ENCODE measurements around the gene FADS6.

The FADS6 gene

GRCh38 chr17:74839990-74840852 lies 53.2 kb downstream of the FADS6 start:
- no peak overlapping the region for H3K27ac ChIP-seq
- DNase-seq = no peak
- H3K4me3 ChIP-seq = no peak overlapping the region
- H3K27me3 ChIP-seq = peaks cover 0 to 20% of the 10 kb centered on the region in 2 donors
- no peaks in the 10 kb centered on the region for H3K9me3 ChIP-seq
- H3K4me1 ChIP-seq = peaks cover 0 to 23% (median 16%) of the 10 kb centered on the region in 4 donors
- intact Hi-C loops (cut with DNase I; ENCODE audit: low total_unique reads) = no loop called here
- TF ChIP-seq, protein P1, sequence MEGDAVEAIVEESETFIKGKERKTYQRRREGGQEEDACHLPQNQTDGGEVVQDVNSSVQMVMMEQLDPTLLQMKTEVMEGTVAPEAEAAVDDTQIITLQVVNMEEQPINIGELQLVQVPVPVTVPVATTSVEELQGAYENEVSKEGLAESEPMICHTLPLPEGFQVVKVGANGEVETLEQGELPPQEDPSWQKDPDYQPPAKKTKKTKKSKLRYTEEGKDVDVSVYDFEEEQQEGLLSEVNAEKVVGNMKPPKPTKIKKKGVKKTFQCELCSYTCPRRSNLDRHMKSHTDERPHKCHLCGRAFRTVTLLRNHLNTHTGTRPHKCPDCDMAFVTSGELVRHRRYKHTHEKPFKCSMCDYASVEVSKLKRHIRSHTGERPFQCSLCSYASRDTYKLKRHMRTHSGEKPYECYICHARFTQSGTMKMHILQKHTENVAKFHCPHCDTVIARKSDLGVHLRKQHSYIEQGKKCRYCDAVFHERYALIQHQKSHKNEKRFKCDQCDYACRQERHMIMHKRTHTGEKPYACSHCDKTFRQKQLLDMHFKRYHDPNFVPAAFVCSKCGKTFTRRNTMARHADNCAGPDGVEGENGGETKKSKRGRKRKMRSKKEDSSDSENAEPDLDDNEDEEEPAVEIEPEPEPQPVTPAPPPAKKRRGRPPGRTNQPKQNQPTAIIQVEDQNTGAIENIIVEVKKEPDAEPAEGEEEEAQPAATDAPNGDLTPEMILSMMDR (IDR thresholded peaks at IDR 0.05) = no peak
- peaks cover 0 to 33% (median 20%) of the 10 kb centered on the region in 3 donors for H3K36me3 ChIP-seq

DNA sequence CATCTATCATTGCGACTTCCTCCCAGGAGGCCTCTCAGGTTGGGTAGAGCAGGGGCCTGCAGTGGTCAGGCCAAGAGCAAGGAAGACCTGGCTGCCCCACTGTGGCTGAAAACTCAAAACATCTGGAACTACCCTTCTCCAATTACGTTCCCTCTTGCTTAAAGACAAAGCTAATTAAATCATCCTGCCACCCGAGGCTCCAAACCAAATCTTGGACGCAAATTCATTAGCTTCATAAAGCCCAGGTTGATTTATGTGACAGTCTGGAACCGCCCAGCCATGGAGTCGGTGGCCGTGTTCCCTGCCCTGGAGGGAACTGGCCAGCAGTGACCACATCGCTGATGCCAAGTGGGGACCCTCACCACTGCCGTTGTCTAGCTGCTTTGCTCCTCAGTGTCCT lies 55.2 kb downstream of the FADS6 start:
- intact Hi-C loops (cut with DNase I; ENCODE audit: low total_unique reads) = no loop called here

DNA sequence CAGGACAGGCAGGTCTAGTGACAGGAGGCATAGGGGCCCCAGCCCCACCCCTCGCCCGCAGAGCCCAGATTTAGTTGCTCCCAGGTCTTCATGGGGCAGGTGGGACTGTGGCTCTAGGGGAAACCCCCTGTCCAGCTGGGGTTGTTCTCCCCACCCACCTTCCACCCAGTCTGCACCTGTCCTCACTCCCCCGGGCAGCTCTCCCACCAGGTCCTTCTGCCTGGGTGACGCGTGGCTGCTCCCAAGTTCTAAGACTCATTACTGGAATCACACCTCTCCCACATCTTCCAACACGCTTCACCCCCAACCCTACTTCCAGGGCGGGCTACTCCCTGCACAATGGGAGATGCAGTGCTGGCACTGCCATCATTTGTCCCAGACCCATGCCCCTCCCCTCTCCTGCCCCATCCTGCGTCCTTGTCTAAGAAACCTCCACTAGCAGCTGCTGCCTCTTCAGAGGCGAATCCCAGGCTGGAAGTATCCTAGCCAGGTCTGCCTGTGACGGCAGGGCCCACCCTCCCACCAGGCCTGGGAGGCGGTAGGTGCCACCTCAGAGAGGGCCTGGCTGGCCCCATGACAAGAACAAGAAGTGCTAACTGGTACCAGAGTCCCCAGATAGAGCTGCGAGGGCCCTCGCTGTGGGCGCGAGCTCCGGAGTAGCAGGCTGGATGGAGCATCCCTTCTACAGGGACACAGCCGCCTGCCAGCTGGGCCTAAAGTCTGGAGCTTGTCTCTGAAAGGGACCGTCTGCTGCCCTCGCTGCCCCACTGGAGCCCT lies 56.6 kb downstream of the FADS6 start:
- Histone ChIP-seq H3K27me3 (no peaks in the 10 kb centered on the region), H3K36me3 (peaks cover 0 to 43% (median 20%) of the 10 kb centered on the region in 3 donors), H3K27ac (no peak overlapping the region), H3K4me3 (no peak overlapping the region), H3K4me1 (peaks cover 0 to 8% (median 4%) of the 10 kb centered on the region in 4 donors), H3K9me3 (no peaks in the 10 kb centered on the region)
- intact Hi-C loops (cut with DNase I; ENCODE audit: low total_unique reads) = no loop called here
- TF ChIP-seq, protein P1 (IDR thresholded peaks at IDR 0.05) = no peak
- DNase-seq = no peak

More for the DNA sequence above, 55.2 kb downstream of the FADS6 start:
- Histone ChIP-seq H3K9me3 (no peaks in the 10 kb centered on the region), H3K36me3 (peaks cover 0 to 43% (median 20%) of the 10 kb centered on the region in 3 donors), H3K27me3 (peaks cover 0 to 3% of the 10 kb centered on the region in 2 donors), H3K27ac (no peak overlapping the region), H3K4me3 (no peak overlapping the region), H3K4me1 (peaks cover 0 to 21% (median 15%) of the 10 kb centered on the region in 4 donors)
- no peak for DNase-seq
- TF ChIP-seq, protein P1 (IDR thresholded peaks at IDR 0.05) = no peak

DNA sequence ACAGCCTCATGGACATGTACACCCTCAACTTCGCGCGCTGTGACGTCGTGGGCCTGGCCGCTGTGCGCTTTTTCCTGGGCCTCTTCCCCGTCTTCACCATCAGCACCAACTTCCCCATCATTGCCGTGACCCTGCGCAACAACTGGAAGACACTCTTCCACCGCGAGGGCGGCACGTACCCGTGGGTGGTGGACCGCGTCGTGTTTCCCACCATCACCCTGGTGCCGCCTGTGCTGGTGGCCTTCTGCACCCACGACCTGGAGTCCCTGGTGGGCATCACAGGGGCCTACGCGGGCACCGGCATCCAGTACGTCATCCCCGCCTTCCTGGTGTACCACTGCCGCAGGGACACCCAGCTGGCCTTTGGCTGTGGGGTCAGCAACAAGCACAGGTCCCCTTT lies 57.2 kb downstream of the FADS6 start:
- no peak for DNase-seq
- H3K9me3 ChIP-seq = no peaks in the 10 kb centered on the region
- intact Hi-C loops (cut with DNase I; ENCODE audit: low total_unique reads) = no loop called here

More for the DNA sequence above, 57.2 kb downstream of the FADS6 start:
- Histone ChIP-seq H3K27me3 (no peaks in the 10 kb centered on the region), H3K27ac (no peak overlapping the region), H3K36me3 (peaks cover 0 to 43% (median 20%) of the 10 kb centered on the region in 3 donors), H3K4me1 (peaks cover 0 to 4% (median 1%) of the 10 kb centered on the region in 4 donors), H3K4me3 (no peak overlapping the region)
- TF ChIP-seq, protein P1 (IDR thresholded peaks at IDR 0.05) = no peak

Data from tibial artery (tissue), 4 donors.